GM19397 (cell line): Measurements from ENCODE around the gene RINL.
"Not testable (repeated sequence)": the region's sequence is repeated elsewhere in the genome, so short reads cannot be mapped to it uniquely, and the experiment has no call there.

ENCODE experiments used
- ATAC-seq: cut with Tn5 transposase; IDR thresholded peaks from one replicate; pipeline ENCODE4 v1.9.1; 2021; ENCODE audit warnings: mild to moderate bottlenecking, moderate library complexity; ENCODE audit not compliant: unreplicated experiment

RINL gene

DNA sequence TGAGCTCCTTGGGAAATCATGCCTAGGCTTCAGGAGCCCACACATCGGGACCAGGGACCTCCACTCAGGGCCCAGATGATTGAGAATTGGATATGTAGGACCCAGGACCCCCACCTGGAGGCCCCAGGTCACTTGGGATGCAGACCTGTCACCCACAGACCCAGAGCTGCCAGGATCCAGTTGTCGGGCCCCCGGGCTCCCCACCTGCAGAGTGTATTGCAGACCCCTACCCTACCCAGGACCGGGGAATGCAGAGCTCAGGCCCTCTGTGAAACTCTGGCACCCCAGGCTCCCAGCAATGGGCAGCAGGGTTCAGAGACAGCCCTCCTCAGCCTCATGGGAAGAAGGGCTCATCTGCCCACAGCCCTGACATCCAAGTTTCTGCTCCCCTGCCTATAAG lies 27.5 kb upstream of the RINL start:
- ATAC-seq, result no peak

DNA sequence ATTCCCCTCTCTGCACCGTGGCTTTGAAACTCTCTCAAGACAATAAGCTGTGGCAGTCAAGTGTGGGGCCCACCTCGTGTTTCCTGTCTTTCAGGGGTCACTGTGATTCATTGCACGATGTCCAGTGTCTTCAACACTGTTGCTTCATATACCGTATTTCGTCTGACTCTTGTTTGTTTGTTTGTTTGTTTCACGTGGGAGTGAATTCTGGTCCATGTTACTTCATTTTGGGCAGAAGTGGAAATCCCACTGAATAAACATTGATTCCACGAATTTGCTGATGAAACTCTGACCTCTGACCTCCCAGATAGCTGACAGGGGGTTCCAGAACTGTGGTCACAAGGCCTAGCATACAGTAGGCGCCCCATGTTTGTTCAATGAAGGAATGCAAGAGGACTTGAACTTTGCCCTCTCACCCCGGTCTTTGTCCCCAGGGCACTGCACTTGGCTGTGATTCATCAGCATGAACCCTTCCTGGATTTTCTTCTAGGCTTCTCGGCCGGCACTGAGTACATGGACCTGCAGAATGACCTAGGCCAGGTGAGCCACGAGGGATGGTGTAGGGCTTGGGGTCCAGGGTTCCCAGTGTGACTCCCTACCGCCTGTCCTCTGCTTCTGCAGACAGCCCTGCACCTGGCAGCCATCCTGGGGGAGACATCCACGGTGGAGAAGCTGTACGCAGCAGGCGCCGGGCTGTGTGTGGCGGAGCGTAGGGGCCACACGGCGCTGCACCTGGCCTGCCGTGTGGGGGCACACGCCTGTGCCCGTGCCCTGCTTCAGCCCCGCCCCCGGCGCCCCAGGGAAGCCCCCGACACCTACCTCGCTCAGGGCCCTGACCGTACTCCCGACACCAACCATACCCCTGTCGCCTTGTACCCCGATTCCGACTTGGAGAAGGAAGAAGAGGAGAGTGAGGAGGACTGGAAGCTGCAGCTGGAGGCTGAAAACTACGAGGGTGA lies 26.8 kb upstream of the RINL start:
- no peak for ATAC-seq

GRCh38 chr19:38901683-38902082 lies 23.6 kb upstream of the RINL start:
- no peak for ATAC-seq

GRCh38 chr19:38900743-38901190 lies 22.7 kb upstream of the RINL start:
- no peak for ATAC-seq

DNA sequence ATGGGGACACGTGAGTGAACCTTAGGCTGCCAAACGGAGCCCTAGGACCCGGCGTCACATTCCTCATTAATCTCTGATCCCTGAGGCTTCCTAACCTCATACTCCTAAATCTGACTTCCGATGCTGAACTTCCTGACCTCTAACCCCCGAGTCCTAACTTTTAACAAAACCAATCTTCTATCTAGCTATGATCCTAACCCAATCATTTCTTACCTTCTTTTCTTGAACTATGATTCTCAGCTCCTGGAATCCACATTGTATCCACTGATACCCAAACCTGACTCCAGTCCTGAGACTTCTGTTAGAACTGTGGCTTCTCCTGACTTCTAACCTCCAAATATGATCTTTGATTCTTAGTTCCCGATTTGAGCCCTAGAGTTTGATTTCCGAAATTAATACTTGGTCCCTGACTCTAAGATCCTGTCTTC lies 22.1 kb upstream of the RINL start:
- no peak for ATAC-seq

DNA sequence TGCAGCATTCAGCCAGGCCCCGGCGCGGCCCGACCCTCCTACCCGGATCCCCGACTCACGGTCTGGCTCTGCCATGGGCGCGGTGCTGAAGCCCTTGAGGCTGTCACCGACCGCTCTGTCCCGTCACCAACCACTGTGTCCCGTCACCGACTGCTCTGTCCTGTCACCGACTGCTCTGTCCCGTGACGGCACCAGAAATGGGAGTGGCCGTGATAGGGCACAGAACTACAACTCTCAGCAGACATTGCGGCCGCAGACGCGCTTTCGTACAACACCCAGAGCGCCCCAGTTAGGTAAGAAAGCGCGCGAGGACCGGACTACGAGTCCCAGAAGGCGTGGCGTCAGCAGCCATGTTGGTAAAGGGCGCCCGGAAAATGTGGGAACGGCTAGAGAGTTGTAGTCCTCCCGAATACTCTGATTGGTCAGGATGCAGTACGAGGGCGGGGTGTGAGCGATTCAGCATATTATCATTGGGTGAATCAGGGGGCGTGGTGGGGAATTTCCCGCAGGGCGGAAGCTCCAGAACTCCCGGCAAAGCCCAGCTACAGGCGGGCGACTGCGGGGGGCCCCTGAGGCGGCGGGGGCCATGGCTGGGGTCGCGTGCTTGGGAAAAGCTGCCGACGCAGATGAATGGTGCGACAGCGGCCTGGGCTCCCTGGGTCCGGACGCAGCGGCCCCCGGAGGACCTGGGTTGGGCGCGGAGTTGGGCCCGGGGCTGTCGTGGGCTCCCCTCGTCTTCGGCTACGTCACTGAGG lies 21.5 kb upstream of the RINL start, which contains the start of the genes NFKBIB and SIRT2:
NFKBIB (plus strand) TSS at position 523 of the 755 bp plus-strand sequence; CDS start at position 587, 64 bp downstream.
SIRT2 (minus strand) TSS at position 172 of the 755 bp plus-strand sequence; CDS start at position 75, 97 bp downstream.
- ATAC-seq, result peak; percentile 89

GRCh38 chr19:38898788-38899446 lies 20.8 kb upstream of the RINL start:
- ATAC-seq, result no peak

DNA sequence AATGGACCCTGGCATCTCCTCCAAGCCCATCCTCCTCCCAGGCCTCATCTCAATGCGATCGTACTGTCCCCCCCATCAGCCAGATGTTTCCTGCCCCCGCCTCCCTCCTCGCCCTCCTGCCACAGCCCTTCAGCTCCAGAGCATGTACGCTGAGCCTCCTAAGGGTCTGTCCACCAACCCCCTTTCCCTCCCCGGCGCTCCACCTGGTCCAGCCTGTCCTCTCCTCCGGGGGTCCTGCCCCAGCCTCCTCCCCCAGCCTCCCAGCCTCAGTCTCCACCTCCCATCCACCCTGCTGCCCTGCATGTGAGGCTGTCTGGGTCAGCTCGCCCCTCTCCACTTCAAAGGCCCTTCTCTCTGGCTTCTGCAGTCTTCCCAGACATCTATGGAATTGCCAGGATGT lies 16.9 kb upstream of the RINL start:
- no peak for ATAC-seq

DNA sequence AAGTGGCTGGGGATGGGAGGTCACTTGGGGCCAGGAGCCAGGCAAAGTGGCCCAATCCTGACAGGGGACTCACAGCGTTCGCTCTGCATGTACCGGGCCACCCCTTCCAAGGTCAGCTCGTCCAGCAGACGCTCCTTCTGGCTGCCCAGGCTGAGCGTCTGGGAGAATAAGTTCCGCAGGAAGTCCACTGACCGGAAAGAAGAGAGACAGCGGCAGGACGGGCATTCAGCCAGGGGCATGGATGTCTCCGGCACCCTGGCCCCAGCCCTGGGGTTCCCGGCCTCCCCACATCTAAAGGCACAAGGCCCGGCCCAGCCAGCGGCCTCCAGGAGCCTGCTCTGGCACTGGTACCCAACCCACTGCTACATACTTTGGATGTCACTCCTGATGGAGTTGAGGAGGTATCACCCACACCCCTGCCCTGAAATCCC lies 15.3 kb upstream of the RINL start:
- no peak for ATAC-seq

DNA sequence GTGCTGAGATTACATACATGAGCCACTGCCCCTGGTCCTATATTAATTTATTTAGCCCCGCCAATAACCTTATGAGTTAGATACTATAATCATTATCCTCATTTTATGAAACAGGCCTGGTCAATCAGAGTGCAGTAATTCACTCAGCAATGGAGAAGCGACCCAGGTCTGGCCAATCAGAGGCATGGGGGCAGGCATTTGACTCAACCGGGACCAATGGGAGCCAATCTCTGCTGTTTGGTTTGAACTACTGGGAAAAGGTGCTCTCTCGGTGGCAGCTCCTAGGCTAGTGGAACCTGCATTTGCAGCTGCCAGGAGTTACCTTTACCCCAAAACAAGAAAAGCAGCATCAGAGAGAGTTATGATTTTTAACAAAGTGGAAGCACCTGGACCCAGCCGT lies 14.8 kb upstream of the RINL start:
- ATAC-seq, result no peak

DNA sequence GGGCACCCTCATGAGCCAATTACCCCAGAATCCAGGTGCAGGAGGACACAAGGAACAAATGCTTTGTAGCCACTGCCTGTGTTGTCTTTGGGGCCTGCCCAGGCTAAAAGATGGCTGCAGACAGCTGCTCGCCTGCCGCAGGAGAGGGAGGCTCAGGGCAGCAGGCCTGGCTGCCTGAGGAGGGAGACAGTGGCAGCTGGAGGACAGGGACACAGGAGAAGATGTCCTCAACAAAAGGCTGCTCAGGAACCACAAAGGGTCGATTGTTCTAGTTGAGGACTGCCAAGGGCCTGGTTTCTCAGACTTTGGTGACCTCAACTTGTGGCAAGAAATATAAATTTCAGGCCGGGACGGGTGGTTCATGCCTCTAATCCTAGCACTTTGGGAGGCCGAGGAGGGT lies 13.7 kb upstream of the RINL start:
- no peak for ATAC-seq

DNA sequence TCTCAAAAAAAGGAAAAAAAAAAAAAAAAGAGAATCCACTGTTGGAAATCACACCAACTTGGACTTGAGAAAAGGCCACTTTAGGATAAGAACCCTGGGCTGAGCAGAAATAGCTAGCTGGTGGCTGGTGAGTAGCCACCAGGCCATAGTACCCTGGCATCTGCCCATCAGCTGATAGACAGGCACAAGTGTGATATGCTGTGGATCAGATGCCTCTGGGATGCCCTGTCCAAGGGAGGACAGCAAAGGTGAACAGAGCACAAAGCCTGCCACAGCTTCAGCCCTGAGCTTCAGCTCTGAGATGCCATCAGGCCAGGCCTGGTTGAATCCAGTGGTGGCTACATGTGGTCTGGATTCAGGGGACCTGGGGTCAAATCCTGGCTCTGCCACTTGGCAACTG lies 12.6 kb upstream of the RINL start:
- no peak for ATAC-seq

GRCh38 chr19:38889803-38890202 lies 11.7 kb upstream of the RINL start:
- no peak for ATAC-seq

DNA sequence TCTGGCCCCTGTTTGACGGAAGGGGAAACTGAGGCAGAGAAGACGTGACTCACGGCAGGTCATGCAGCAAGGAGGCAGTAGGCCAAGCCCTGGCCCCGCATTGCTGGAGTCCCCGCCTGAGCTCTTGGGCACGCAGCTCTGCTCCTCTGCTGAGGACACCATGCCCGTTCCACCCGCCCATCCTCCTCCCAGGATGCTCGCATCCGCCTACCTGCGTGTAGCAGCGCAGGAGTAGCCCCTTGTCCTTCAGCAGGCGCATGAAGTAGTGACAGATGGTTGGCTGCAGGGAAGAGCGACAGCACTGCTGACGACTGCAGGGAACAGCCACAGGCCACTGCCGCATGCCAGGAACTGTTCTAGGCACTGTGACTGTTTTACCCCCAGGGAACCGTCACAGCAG lies 10.8 kb upstream of the RINL start:
- ATAC-seq, result no peak

DNA sequence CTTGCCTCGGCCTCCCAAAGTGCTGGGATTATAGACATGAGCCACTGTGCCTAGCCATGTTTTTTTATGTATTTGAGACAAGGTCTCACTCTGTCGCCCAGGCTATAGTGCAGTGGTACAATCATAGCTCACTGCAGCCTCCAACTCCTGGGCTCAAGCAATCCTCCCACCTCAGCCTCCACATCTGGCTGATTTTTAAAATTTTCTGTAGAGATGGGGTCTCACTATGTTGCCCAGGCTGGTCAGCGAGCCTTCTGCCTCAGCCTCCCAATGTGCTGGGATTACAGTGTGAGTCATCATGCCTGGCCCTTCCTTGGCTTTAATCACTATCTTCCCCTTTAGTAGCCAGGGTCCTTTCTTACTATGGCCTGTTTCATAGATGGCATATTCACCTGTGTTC lies 6.6 kb upstream of the RINL start:
- ATAC-seq, result not testable (repeated sequence)

DNA sequence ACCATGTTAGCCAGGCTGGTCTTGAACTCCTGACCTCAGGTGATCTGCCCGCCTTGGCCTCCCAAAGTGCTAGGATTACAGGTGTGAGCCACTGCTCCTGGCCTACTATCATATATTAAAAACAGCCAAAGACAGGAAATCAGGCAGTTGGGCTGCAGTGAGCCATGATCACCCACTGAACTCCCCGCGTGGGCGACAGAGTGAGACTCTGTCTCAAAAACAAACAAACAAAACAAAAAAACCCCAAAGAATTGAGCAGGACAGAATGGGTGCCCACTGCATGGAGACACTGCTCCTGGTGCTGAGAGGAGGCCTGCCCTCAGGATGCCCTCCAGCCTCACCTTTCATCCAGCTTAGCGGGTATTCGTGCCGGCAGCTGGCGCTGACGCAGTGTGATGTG lies 5.2 kb upstream of the RINL start:
- ATAC-seq, result no peak

- ATAC-seq, result no peak
Measured at GRCh38 chr19:38880882-38881609, 3.0 kb upstream of the RINL start.

DNA sequence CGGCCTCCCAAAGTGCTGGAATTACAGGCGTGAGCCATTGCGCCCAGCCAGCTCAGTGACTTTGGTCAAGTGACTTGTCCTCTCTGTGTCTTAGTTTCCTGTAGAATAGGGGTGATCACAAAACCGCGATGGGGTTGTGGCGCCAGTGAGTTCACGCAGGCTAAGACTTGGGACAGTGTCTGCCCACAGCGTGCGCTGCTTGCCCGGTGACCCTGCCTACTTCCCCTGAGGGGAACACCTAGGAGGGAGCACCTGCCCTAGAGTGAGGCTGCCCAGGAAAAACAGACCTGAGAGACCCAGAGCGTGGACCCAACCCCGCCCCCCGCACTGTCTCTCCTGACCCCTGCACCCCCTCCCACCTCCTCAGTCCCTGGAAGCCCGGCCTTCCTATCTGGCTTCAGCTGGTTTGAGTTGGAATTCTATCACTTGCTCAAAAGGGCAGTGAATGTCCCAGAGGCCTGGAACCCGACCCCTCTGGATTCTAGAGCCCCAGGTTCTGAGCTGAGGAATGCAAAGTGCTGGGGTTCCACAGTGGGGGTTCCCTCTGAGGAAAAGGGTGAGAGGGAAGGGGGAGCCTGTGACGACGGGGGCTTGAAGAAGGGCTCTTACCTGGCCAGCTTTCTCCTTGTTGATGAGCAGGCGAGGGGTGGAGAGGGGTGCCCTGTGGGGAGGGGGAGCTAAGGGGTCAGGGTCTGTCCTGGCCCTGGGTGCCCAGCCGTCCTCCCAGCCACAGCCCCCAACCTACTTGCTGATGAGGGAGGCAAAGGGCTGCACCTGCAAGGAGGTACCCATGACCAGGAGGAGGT lies 2.2 kb upstream of the RINL start:
- ATAC-seq, result no peak

DNA sequence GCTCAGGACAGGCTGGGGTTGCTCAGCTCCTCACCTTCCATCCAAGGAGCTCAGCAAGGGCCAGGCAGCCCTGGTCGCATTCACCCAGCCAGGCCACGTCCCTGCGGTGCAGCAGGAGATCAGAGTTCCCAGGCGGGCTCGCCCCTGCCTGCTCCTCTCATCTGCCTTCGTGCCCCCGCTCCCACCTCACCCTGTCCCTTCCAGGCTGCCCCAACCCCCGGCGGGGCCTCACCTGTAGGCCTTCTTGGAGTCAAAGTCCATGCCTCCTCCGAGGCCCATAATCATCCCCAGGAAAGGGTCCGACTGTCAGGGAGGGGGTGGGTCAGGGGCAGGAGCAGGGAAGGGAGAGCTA lies 1.3 kb upstream of the RINL start:
- ATAC-seq, result no peak
